Pancreas (tissue), 10 donors: ENCODE measurements around the gene C1QTNF3. TPM values are rescaled to one million over a fixed set of nuclear protein-coding genes. Genes with fewer than 3 reads are reported as not detected.
"Not testable (repeated sequence)": the region's sequence is repeated elsewhere in the genome, so short reads cannot be mapped to it uniquely, and the experiment has no call there.

Experiments
- ATAC-seq, 4 donors: fragments of 200-7000 bp; cut with Tn5 transposase; one replicate each; pipeline versions ENCODE4 v1.8.0 to v1.9.1; 2020; ENCODE audit warnings: mild to moderate bottlenecking in 4 of 4, moderate library complexity in 4 of 4
- DNase-seq, 6 donors: peaks; one replicate each; pipeline ENCODE4 v3.0.0-alpha.2; 2020
- FAIRE-seq: peaks from 2 replicates; lab custom pipeline; 2012; peaks lifted over from hg19 to GRCh38; lab: Jason Lieb, UNC
- H3K27ac ChIP-seq, 4 donors: fragments of 200-600 bp; sonication (generic); 1 replicate in 3 of 4; 2 replicates in 1 of 4; pipeline versions ENCODE4 v1.5.0 to v1.8.0; 2020
- H3K27me3 ChIP-seq, 4 donors: fragments of 200-600 bp; one replicate each; pipeline ENCODE4 v1.8.0; 2021
- H3K36me3 ChIP-seq, 3 donors: fragments of 200-600 bp; sonication (generic) in 1 of 3; one replicate each; pipeline versions ENCODE4 v1.5.0 to v1.8.0; 2020 to 2021
- H3K4me1 ChIP-seq, 3 donors: fragments of 200-600 bp; one replicate each; pipeline ENCODE4 v1.8.0; 2021
- H3K4me3 ChIP-seq, 4 donors: fragments of 200-600 bp; sonication (generic) in 2 of 4; one replicate each; pipeline versions ENCODE4 v1.5.0 to v1.8.0; 2020 to 2021
- H3K9me3 ChIP-seq, 4 donors: fragments of 200-600 bp; one replicate each; pipeline ENCODE4 v1.8.0; 2021
- WGBS, 2 donors: extraction: QIAGEN DNeasy Blood & Tissue Kit; methylation state at CpG; one replicate each; pipeline ENCODE4 v1.1.7; 2013; 5-methylcytosine and 5-hydroxymethylcytosine counted together
- intact Hi-C, 3 donors: fragments of 100-400 bp; cut with DNase I; formaldehyde crosslinking; loops; one replicate each; pipeline versions ENCODE4 v1.11.1 to v1.14.2; 2022
- polyA plus RNA-seq, 2 donors: library from polyadenylated mRNA; stranded (reverse); fragments of 200-250 nt; gene quantifications; one replicate each; pipeline ENCODE4 v1.2.3, GENCODE V29; 2013
- total RNA-seq, 6 donors: library from RNA; stranded (reverse); fragmentation: NEBNext Ultra II Directional in 4 of 6; extraction: Animal tissue kit (Norgen Biotek cat#: 25700) in 4 of 6; gene quantifications; one replicate each; pipeline versions ENCODE4 v1.2.1 to v1.2.4, GENCODE V29; 2021 to 2023
- TF ChIP-seq, protein P1 (sequence below), 4 donors: fragments of 200-600 bp; sonication (generic) in 3 of 4; IDR thresholded peaks; one replicate each; pipeline versions ENCODE4 v1.5.0 to v1.8.0; 2021; ENCODE audit warnings: antibody characterized with exemption in 4 of 4
- donor health status: healthy with polysubstance abuse.
- donor health status: DM: no; HTN: no; CAD: no; lungs with moderate emphysema.
- donor health status: DM: no; HTN: no; CAD: no.
- donor health status: control.
- donor health status: control.
- donor health status: Bipolar disorder and iron deficiency.
- donor health status: DM: yes; HTN: yes; CAD: no.
- donor health status: DM: no; HTN: no; CAD: no.
- donor health status: DM: no; HTN: no; CAD: no.
- donor health status: DM: yes; HTN: yes; CAD: no.

The C1QTNF3 gene
- total and polyA plus RNA-seq, 8 donors = 2.0 to 11.7 (median 3.1) TPM

DNA sequence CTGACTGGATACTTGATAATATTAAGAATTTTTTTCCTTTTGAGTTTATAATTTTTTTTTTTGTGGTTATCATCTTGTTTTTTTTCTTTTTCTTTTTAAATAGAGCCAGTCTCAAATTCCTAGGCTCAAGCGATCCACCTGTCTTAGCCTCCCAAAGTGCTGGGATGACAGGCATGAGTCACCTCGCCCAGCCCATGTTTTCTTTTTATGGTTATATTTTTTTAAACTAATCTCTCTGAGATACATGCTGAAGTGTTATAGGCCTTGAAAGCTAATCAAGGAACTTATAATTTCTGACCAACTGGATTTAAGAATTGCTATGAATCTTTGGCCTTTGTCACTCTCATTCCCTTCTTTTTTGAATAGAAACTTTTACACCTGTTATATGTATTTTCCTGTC, 28.4 kb downstream of the C1QTNF3 start:
- FAIRE-seq = no peak
- no peaks in the 10 kb centered on the region for H3K9me3 ChIP-seq
- 96 to 98% methylated on average over 2 of the region's 2 CpGs for WGBS, 2 donors
- H3K36me3 ChIP-seq = no peaks in the 10 kb centered on the region
- intact Hi-C loops = no loop called here
- H3K27me3 ChIP-seq = no peaks in the 10 kb centered on the region
- H3K4me1 ChIP-seq = peaks cover 0 to 8% (median 0%) of the 10 kb centered on the region in 3 donors
- DNase-seq = no peak
- ATAC-seq = no peak
- H3K4me3 ChIP-seq = no peak overlapping the region
- no peak overlapping the region for H3K27ac ChIP-seq
- TF ChIP-seq, protein P1, sequence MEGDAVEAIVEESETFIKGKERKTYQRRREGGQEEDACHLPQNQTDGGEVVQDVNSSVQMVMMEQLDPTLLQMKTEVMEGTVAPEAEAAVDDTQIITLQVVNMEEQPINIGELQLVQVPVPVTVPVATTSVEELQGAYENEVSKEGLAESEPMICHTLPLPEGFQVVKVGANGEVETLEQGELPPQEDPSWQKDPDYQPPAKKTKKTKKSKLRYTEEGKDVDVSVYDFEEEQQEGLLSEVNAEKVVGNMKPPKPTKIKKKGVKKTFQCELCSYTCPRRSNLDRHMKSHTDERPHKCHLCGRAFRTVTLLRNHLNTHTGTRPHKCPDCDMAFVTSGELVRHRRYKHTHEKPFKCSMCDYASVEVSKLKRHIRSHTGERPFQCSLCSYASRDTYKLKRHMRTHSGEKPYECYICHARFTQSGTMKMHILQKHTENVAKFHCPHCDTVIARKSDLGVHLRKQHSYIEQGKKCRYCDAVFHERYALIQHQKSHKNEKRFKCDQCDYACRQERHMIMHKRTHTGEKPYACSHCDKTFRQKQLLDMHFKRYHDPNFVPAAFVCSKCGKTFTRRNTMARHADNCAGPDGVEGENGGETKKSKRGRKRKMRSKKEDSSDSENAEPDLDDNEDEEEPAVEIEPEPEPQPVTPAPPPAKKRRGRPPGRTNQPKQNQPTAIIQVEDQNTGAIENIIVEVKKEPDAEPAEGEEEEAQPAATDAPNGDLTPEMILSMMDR (IDR thresholded peaks at IDR 0.05) = no peak

DNA sequence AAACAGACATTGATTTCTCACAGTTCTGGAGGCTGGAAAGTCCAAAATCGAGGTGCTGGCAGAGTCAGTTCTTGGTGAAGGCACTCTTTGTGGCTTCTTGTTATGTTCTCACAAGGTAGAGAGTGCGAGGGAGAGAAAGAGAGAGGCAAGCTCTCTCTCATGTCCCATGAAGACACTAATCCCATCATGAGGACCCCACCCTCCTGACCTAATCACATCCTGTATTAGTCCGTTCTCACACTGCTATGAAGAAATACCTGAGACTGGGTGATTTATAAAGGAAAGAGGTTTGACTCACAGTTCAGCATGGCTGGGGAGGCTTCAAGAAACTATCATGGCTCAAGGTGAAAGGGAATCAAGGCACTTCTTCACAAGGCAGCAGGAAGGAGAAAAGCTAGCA, 29.5 kb downstream of the C1QTNF3 start:
- TF ChIP-seq, protein P1 (IDR thresholded peaks at IDR 0.05) = no peak
- H3K36me3 ChIP-seq = no peaks in the 10 kb centered on the region
- ATAC-seq (no peak), FAIRE-seq (no peak), DNase-seq (no peak)
- 89 to 92% methylated on average over 3 of the region's 3 CpGs for WGBS, 2 donors
- no peaks in the 10 kb centered on the region for H3K27me3 ChIP-seq
- H3K9me3 ChIP-seq = no peaks in the 10 kb centered on the region
- H3K27ac ChIP-seq = no peak overlapping the region
- intact Hi-C loops = no loop called here
- H3K4me3 ChIP-seq = no peak overlapping the region
- peaks cover 0 to 17% (median 8%) of the 10 kb centered on the region in 3 donors for H3K4me1 ChIP-seq

DNA sequence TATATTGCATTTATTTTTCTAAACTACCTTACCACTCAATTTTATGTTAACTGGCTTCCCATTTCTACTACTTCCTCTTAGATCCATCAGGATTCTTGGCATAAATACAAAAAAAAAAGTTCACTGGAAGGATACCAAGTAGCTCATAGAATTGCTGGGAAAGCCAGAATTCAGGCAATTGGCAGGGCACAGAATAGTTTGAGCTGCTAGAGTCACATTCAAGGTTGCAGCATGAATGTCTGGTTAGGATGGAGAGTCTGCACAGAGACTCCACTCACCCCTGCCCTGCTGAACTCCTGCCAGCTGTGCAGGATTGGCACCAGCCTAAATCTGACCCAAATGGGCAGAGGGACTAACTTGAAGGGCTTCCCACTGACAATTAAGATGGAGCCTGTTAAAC, 30.2 kb downstream of the C1QTNF3 start:
- H3K27me3 ChIP-seq = no peaks in the 10 kb centered on the region
- peaks cover 0 to 17% (median 8%) of the 10 kb centered on the region in 3 donors for H3K4me1 ChIP-seq
- no peak overlapping the region for H3K4me3 ChIP-seq
- TF ChIP-seq, protein P1 (IDR thresholded peaks at IDR 0.05) = no peak
- no peaks in the 10 kb centered on the region for H3K9me3 ChIP-seq
- FAIRE-seq (no peak), DNase-seq (no peak), ATAC-seq (no peak)
- peak overlapping the region in 1 of 4 donors; percentile 10 for H3K27ac ChIP-seq
- intact Hi-C loops = no loop called here
- no peaks in the 10 kb centered on the region for H3K36me3 ChIP-seq

DNA sequence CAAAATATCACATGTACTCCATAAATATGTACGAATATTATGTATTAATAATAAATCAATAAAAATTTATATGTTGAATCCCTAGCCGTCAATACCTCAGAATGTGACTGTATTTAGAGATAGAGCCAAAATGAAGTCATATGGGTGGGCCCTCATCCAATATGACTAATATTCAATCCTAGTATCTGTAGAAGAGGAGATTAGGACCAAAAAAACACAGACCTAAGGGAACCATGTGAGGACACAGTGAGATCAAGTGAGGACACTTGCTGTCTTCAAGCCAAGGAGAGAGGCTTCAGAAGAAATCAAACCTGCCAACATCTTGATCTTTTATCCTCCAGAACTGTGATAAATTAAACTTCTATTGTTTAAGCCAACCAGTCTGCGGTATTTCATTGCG, 31.5 kb downstream of the C1QTNF3 start:
- Histone ChIP-seq H3K4me3 (no peak overlapping the region), H3K36me3 (no peaks in the 10 kb centered on the region), H3K27ac (no peak overlapping the region), H3K4me1 (peaks cover 5 to 17% (median 8%) of the 10 kb centered on the region in 3 donors), H3K27me3 (no peaks in the 10 kb centered on the region), H3K9me3 (no peaks in the 10 kb centered on the region)
- WGBS, 2 donors = 78 to 84% methylated on average over 4 of the region's 4 CpGs
- DNase-seq (no peak), FAIRE-seq (no peak), ATAC-seq (no peak)
- TF ChIP-seq, protein P1 (IDR thresholded peaks at IDR 0.05) = no peak
- intact Hi-C loops = no loop called here

DNA sequence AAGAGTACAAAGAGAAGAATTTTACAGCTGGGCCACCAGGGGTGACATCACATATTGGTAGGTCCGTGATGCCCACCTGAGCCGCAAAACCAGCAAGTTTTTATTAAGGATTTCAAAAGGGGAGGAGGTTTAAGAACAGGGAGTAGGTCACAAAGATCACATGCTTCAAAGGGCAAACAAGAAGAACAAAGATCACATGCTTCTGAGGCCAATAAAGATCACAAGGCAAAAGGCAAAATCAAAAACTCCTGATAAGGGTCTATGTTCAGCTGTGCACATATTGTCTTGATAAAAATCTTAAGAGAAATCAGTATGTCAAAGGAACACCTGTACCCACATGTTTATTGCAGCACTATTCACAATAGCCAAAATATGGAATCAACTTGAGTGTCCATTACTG, 32.9 kb downstream of the C1QTNF3 start:
- H3K36me3 ChIP-seq = not testable (repeated sequence)
- 78 to 91% methylated on average over 2 of the region's 2 CpGs for WGBS, 2 donors

More for the DNA sequence above, 32.9 kb downstream of the C1QTNF3 start:
- H3K4me1 ChIP-seq = peaks cover 10 to 17% (median 14%) of the 10 kb centered on the region in 3 donors
- H3K27me3 ChIP-seq, FAIRE-seq, H3K27ac ChIP-seq, ATAC-seq, H3K9me3 ChIP-seq, DNase-seq, intact Hi-C loops, H3K4me3 ChIP-seq: not testable (repeated sequence)
